ENCODE measurements around the gene LRRFIP1.
A peak's percentile ranks its signal among the peaks of the same experiment; 100 is the strongest.

LRRFIP1 gene

DNA sequence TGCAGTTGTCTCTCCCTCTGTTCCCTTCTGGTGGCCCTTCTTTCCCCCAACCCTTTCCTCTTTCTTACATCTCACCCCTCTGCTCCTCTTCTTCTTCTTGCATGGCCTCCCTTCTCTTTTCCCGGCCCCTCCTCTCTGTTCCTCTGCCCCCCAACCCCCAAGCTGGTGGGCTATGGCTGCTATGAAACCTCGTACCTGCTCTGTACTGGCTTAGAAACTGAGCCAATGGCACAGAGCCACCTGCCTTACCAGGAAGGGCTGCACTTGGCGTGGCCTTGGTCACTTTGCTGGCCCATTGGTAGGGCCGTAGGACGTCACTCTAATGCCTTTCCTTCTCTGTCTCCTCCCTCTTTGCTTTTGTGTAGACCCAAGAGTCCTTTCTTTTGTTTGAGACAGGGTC, 78.9 kb downstream of the LRRFIP1 start:
- TF ChIP-seq, protein P1, sequence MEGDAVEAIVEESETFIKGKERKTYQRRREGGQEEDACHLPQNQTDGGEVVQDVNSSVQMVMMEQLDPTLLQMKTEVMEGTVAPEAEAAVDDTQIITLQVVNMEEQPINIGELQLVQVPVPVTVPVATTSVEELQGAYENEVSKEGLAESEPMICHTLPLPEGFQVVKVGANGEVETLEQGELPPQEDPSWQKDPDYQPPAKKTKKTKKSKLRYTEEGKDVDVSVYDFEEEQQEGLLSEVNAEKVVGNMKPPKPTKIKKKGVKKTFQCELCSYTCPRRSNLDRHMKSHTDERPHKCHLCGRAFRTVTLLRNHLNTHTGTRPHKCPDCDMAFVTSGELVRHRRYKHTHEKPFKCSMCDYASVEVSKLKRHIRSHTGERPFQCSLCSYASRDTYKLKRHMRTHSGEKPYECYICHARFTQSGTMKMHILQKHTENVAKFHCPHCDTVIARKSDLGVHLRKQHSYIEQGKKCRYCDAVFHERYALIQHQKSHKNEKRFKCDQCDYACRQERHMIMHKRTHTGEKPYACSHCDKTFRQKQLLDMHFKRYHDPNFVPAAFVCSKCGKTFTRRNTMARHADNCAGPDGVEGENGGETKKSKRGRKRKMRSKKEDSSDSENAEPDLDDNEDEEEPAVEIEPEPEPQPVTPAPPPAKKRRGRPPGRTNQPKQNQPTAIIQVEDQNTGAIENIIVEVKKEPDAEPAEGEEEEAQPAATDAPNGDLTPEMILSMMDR (IDR thresholded peaks at IDR 0.05; ENCODE audit: borderline replicate concordance, extremely low read depth, low read length, poor library complexity, severe bottlenecking) = no peak
- TF ChIP-seq EZH2 (IDR thresholded peaks at IDR 0.05; ENCODE audit: borderline replicate concordance, low read depth, low read length, severe bottlenecking) = no peak
- peaks cover 87% of the 10 kb centered on the region for H3K79me2 ChIP-seq (ENCODE audit: insufficient read depth, low read length)
- no peaks in the 10 kb centered on the region for H3K9me3 ChIP-seq (ENCODE audit: insufficient read depth, low read length, severe bottlenecking)
- ATAC-seq (ENCODE audit: insufficient read depth, low read depth) (no peak), DNase-seq (no peak)
- no peak overlapping the region for H3K27ac ChIP-seq (ENCODE audit: low read length)
- peaks cover 80% of the 10 kb centered on the region for H4K20me1 ChIP-seq (ENCODE audit: insufficient read depth, low read length)
- peaks cover 34% of the 10 kb centered on the region for H3K4me1 ChIP-seq (ENCODE audit: insufficient read depth, low read length)
- H3K27me3 ChIP-seq (ENCODE audit: insufficient read depth, low read length, poor library complexity) = no peaks in the 10 kb centered on the region
- no peak overlapping the region for H3K4me2 ChIP-seq (ENCODE audit: insufficient read depth, low read length)
- no peak overlapping the region for H2AFZ ChIP-seq (ENCODE audit: low read depth, low read length)
- H3K9ac ChIP-seq (ENCODE audit: low read depth, low read length) = no peak overlapping the region
- no peak overlapping the region for H3K4me3 ChIP-seq (ENCODE audit: low read depth in 1 of 2, low read length in 2 of 2)
- peaks cover 19% of the 10 kb centered on the region for H3K36me3 ChIP-seq (ENCODE audit: insufficient read depth, low read length)

DNA sequence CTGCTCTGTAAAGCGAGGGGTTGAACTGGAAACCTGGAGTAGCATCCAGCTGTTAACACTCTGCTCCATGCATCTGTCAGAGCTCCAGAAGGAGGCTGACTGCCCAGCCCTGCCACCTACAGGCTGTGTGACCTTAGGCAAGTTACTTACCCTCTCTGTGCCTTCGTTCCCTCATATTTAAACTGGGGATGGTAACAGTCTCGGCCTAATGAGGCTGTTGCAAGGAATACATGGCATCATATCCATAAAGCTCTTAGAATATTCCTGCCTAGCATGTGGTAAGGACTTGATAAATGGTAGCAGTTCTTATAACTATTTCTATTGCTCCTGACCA, 80.6 kb downstream of the LRRFIP1 start:
- H3K9me3 ChIP-seq (ENCODE audit: insufficient read depth, low read length, severe bottlenecking) = no peaks in the 10 kb centered on the region
- TF ChIP-seq, protein P1 (IDR thresholded peaks at IDR 0.05; ENCODE audit: borderline replicate concordance, extremely low read depth, low read length, poor library complexity, severe bottlenecking) = peak; percentile 13
- TF ChIP-seq EZH2 (IDR thresholded peaks at IDR 0.05; ENCODE audit: borderline replicate concordance, low read depth, low read length, severe bottlenecking) = no peak
- H3K27me3 ChIP-seq (ENCODE audit: insufficient read depth, low read length, poor library complexity) = no peaks in the 10 kb centered on the region
- H2AFZ ChIP-seq (ENCODE audit: low read depth, low read length) = no peak overlapping the region
- no peak overlapping the region for H3K4me2 ChIP-seq (ENCODE audit: insufficient read depth, low read length)
- peaks cover 73% of the 10 kb centered on the region for H4K20me1 ChIP-seq (ENCODE audit: insufficient read depth, low read length)
- H3K9ac ChIP-seq (ENCODE audit: low read depth, low read length) = no peak overlapping the region
- H3K36me3 ChIP-seq (ENCODE audit: insufficient read depth, low read length) = peaks cover 29% of the 10 kb centered on the region
- peaks cover 18% of the 10 kb centered on the region for H3K4me1 ChIP-seq (ENCODE audit: insufficient read depth, low read length)
- no peak overlapping the region for H3K4me3 ChIP-seq (ENCODE audit: low read depth in 1 of 2, low read length in 2 of 2)
- ATAC-seq (ENCODE audit: insufficient read depth, low read depth) = no peak
- peaks cover 77% of the 10 kb centered on the region for H3K79me2 ChIP-seq (ENCODE audit: insufficient read depth, low read length)
- DNase-seq = no peak
- H3K27ac ChIP-seq (ENCODE audit: low read length) = no peak overlapping the region

DNA sequence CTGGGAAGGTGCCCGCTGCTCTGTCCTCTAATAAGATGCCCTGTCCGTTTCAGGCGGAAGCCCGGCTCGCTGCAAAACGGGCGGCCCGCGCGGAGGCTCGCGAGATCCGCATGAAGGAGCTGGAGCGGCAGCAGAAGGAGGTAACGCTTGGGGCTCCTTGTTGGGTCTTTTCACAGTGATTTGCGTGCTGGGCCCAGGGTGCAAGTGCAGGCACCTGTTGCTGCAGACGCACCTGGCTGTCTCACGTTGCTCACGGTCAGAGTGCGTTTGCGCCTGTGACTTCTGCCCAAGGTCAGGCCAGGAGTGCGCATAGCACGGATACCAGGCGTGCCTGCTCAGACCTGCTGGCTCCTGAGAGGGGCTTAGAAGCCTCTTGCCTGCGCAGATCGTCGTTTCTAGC, 81.1 kb downstream of the LRRFIP1 start:
- H3K4me3 ChIP-seq (ENCODE audit: low read depth in 1 of 2, low read length in 2 of 2) = no peak overlapping the region
- no peaks in the 10 kb centered on the region for H3K27me3 ChIP-seq (ENCODE audit: insufficient read depth, low read length, poor library complexity)
- H3K4me2 ChIP-seq (ENCODE audit: insufficient read depth, low read length) = no peak overlapping the region
- peaks cover 72% of the 10 kb centered on the region for H3K79me2 ChIP-seq (ENCODE audit: insufficient read depth, low read length)
- H3K9ac ChIP-seq (ENCODE audit: low read depth, low read length) = no peak overlapping the region
- H4K20me1 ChIP-seq (ENCODE audit: insufficient read depth, low read length) = peaks cover 68% of the 10 kb centered on the region
- peaks cover 29% of the 10 kb centered on the region for H3K36me3 ChIP-seq (ENCODE audit: insufficient read depth, low read length)
- TF ChIP-seq, protein P1 (IDR thresholded peaks at IDR 0.05; ENCODE audit: borderline replicate concordance, extremely low read depth, low read length, poor library complexity, severe bottlenecking) = no peak
- TF ChIP-seq EZH2 (IDR thresholded peaks at IDR 0.05; ENCODE audit: borderline replicate concordance, low read depth, low read length, severe bottlenecking) = no peak
- H3K9me3 ChIP-seq (ENCODE audit: insufficient read depth, low read length, severe bottlenecking) = no peaks in the 10 kb centered on the region
- DNase-seq (no peak), ATAC-seq (ENCODE audit: insufficient read depth, low read depth) (no peak)
- H3K27ac ChIP-seq (ENCODE audit: low read length) = no peak overlapping the region
- H2AFZ ChIP-seq (ENCODE audit: low read depth, low read length) = no peak overlapping the region
- H3K4me1 ChIP-seq (ENCODE audit: insufficient read depth, low read length) = peaks cover 14% of the 10 kb centered on the region

DNA sequence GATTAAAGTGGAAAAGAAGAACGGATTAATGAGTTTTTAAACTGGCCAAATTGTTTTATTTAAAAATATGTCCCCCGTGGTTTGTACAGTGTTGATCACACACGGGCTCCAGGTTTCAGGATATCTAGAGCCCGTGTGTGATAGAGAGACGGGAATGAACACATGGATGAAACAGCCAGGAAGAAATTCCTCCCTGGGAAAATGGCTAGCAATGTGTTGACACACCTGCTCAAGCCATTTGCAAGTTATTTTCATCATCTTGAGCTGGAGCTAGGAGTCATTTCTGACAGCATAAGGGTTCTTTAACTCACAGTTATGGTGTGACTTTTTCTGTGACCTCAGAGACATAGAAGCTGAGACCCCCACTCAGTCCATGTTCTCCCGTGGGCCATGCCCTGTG, 81.6 kb downstream of the LRRFIP1 start:
- H4K20me1 ChIP-seq (ENCODE audit: insufficient read depth, low read length) = peaks cover 64% of the 10 kb centered on the region
- no peaks in the 10 kb centered on the region for H3K27me3 ChIP-seq (ENCODE audit: insufficient read depth, low read length, poor library complexity)
- H3K9me3 ChIP-seq (ENCODE audit: insufficient read depth, low read length, severe bottlenecking) = no peaks in the 10 kb centered on the region
- no peak overlapping the region for H3K9ac ChIP-seq (ENCODE audit: low read depth, low read length)
- TF ChIP-seq, protein P1 (IDR thresholded peaks at IDR 0.05; ENCODE audit: borderline replicate concordance, extremely low read depth, low read length, poor library complexity, severe bottlenecking) = no peak
- no peak for TF ChIP-seq EZH2 (IDR thresholded peaks at IDR 0.05; ENCODE audit: borderline replicate concordance, low read depth, low read length, severe bottlenecking)
- H2AFZ ChIP-seq (ENCODE audit: low read depth, low read length) = no peak overlapping the region
- no peak overlapping the region for H3K4me3 ChIP-seq (ENCODE audit: low read depth in 1 of 2, low read length in 2 of 2)
- no peak overlapping the region for H3K4me2 ChIP-seq (ENCODE audit: insufficient read depth, low read length)
- DNase-seq (no peak), ATAC-seq (ENCODE audit: insufficient read depth, low read depth) (no peak)
- H3K27ac ChIP-seq (ENCODE audit: low read length) = no peak overlapping the region
- H3K4me1 ChIP-seq (ENCODE audit: insufficient read depth, low read length) = peaks cover 9% of the 10 kb centered on the region
- peaks cover 29% of the 10 kb centered on the region for H3K36me3 ChIP-seq (ENCODE audit: insufficient read depth, low read length)
- H3K79me2 ChIP-seq (ENCODE audit: insufficient read depth, low read length) = peaks cover 69% of the 10 kb centered on the region
